HUDEP-2 (cell line): ENCODE results near the gene IL10.
"Not testable (repeated sequence)": the region's sequence is repeated elsewhere in the genome, so short reads cannot be mapped to it uniquely, and the experiment has no call there.

Source experiments
- DNase-seq, 76 experiments: peaks; one replicate each; lab custom pipeline; 2025; ENCODE audit not compliant: unreplicated experiment in 76 of 76; lab: John Stamatoyannopoulos, UW

Gene IL10

DNA sequence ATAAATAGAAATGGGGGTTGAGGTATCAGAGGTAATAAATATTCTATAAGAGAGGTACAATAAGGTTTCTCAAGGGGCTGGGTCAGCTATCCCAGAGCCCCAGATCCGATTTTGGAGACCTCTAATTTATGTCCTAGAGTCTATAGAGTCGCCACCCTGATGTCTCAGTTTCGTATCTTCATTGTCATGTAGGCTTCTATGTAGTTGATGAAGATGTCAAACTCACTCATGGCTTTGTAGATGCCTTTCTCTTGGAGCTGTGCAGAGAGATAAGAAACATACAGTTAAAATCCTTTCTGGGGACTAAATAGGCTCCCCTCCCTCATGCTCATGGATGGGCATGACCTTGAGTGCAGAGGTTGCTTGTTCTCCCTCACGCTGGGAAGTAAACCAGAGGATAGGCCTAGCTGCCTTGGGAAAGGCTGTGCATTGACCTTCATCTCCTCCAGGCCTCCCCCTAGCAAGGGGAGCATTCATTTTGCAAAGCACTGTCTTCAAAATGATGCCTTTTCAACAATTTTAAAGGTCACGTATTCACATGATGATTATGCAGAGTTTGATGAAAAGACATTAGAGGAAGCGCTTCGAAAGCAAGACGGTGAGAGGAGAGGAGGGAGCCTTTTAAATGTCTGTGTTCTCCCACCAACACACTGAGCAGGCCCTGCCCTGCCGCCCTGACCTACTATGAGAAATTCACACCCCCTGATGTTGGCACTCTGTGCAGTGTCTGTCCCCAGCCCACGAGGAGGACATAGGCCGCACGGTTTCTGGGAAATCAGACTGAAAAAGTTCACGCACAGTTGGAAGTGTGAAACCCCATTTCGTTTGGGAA lies 3.6 kb downstream of the IL10 start:
- DNase-seq: no peak

DNA sequence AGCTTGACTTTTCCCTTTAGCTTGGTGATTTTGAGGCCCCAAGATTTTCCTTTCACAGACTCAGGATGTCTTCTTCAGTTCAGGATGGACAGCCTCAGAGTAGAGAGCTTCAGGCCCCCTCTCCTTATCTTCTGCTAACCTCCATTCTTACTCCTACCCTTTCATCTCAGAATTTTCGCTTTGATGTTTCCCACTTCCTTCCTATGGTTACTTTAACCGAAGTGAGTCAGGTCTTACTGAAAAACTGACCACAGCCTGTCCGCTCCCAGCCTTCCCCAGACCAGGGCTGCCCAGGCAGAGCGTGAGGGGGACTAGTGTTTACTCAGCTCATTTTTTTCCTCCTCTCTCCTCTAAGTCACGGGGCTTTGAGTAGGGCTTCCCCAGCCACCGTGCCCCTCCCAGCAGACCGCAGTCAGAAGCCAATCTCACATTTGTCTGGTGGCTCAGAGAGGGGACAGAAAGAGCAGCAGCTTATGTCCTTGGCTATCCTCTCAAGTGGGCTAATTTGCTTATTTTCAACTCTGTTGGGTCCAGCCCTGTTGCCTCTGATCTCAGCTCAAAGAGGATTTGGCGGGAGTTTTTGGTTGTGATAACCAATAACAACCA lies 5.9 kb downstream of the IL10 start:
- DNase-seq: no peak

DNA sequence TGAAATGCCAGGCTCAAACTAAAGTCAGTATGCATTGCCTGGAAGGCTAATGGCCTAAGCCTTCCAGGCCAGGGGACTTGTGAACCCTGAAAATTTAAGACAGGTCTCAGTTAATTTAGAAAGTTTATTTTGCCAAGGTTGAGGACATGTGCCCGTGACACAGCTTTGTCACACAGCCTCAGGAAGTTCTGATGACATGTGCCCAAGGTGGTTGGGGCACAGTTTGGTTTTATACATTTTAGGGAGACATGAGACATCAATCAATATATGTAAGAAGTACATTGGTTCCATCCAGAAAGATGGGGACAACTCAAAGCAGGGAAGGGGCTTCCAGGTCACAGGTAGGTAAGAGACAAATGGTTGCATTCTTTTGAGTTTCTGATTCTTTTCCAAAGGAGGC lies 6.5 kb downstream of the IL10 start:
- DNase-seq: not testable (repeated sequence)

DNA sequence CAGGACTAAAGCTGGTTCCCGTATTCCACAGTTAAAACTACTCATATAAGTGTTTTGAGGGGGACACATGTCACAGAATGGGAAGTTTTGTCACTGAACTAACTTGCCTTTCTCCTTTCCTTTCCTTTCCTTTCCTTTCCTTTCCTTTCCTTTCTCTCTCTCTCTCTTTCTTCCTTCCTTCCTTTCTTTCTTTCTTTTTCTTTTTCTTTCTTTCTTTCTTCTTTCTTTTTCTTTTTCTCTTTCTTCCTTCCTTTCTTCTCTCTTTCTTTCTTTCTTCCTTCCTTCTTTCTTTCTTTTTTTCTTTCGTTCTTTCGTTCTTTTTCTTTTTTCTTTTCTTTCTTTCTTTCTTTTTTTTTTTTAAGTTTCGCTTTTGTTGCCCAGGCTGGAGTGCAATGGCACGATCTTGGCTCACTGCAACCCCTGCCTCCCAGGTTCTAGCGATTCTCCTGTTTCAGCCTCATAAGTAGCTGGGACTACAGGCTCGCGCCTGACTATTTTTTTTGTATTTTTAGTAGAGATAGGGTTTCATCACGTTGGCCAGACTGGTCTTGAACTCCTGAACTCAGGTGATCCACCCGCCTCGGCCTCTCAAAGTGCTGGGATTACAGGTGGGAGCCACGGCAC lies 9.4 kb downstream of the IL10 start:
- DNase-seq: not testable (repeated sequence)

DNA sequence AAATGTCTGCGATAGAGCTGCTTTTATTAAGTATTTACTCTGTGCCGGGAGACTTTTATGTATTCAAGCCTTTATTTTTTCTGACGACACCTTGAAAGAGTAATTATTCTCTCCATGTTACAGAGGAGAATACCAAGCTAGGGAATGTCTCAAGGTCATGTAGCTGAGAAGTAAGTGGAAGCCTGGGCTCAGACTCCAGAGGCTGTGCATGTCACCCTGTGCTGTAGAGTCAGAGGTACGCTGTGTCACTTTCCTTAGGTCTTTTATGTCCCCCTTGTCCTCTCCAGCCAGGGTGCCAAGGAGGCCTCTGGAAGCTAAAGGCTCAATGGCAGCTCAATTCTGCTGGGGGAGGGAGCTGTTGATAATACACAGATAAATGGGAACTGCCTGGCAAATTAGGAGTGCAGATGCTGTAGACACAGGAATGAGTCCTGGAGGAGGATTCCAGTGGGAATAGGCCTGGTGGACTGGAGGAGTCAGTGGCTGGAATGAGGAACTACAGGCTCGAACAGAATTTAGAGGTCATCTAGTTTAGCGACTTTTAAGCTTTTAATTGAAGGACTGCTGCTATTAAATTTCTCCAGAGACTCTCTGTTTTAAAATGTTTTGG lies 11.0 kb downstream of the IL10 start:
- DNase-seq: no peak

DNA sequence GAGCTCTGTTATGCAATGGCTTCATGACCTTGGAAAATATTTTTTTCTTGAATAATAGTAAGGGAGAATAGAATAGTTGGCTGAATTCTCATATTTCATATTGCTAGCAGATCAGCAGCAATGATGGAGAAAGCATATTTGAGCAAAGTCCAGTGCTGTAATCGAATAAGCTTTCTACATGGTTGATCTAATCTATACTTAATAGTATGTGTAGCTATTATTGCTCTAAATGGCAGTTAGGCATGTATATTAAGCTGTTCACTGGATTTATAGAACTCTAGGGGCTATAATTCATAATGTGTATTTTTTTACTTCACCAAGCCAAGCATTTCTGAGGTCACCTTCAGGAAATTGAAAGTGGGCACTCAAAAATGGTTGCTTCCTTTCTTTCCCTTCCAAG lies 11.7 kb downstream of the IL10 start:
- no peak for DNase-seq

DNA sequence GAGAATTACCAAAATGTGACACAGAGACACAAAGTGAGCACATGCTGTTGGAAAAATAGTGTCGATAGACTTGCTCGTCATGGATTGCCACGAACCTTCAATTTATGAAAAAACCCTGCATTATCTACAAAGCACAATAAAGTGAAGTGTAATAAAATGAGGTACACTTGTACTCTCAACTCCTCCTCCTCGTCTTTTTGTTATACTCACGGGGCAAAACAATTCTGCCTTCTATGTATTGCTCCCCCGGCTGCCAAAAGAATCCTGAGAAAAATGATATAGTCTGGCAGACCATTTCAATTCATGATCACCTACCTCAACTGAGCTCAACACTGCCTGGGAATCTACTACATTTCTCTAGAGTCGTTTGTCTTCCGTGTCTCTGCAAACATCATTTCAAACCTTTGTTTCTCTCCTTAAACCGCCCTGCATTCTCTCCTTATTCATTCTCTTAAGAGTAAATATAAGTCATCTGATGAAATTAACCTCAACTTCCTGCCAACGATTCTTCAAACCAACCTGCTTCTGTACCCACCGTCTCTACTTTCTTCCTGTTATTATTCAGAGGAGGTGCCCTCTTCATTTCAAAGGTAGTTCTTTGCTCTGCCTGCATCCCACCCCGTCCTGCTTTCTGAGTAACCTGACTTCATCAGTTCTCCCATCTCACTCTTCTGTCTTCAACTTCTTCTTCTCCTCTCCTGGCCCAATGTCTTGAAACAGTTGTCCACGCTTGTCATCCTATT lies 14.6 kb downstream of the IL10 start:
- no peak for DNase-seq

DNA sequence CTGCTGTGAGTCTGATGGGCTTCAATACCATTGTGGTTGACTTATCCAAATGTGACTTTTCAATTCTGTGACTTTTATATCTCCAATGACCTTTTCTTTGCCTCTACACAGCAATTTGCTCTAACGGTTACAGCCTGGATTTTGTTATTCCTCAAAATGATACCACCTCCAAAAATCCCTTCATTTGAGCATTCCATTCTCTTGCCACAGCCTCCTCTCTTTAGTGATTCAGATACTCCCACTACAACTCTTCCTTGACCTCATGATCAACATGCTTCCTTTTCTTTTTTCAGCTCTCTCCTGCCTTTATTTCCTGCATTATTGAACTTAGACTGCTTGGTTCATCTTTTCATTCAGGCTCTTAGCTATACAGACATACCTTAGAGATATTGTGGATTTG lies 18.3 kb downstream of the IL10 start:
- no peak for DNase-seq

DNA sequence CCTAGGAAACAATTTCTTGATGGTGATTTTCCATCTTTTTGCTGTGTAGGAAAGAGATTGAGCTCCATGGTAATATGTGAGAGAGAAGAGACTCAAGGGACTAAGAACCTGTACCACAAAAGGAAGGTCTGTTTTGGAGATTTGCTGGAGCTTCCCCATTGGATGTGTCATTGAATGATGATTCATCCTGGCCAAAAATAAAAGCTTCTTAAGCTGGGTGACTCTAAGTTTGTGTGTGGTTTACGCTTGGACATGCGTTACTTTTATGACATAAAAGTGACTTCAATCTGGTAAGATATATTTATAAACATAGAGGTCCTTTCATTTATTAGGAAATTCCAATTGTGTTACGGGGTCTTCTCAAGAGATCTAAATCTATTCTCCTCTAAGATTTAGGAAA lies 19.2 kb downstream of the IL10 start:
- DNase-seq: no peak

DNA sequence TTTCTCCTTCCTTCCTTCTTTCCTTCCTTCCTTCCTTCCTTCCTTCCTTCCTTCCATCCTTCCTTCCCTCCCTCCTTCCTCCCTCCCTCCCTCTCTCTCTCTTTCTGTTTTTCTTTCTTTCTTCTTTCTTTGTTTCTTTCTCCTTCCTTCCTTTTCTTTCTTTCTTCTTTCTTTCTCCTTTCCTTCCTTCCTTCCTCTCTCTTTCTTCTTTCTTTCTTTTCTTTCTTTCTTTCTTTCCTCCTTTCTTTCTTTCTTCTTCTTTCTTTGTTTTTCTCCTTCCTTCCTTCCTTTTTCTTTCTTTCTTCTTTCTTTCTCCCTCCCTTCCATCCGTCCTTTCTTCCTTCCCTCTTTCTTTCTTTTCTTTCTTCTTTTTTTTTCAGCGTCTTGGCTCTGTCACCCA lies 19.8 kb downstream of the IL10 start:
- no peak for DNase-seq

DNA sequence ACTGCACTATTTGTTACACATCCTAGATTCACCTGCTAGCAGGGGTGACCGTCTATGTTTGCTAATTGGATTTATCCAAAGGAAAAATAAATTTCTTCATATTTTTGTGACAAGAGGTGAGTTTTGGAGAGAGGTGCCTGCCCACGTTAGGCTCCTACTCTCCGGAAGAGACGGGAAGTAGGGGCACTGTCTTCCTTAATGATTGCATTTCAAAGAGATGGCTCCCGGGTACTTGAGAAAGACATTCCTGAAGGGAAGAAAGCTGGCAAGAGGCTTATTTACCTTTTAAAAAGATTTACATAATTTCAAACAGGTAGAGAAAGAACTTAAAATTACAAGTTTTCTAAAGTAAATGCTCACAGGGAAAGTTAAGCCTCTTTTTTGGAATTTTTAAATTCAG lies 20.4 kb downstream of the IL10 start:
- DNase-seq: no peak

DNA sequence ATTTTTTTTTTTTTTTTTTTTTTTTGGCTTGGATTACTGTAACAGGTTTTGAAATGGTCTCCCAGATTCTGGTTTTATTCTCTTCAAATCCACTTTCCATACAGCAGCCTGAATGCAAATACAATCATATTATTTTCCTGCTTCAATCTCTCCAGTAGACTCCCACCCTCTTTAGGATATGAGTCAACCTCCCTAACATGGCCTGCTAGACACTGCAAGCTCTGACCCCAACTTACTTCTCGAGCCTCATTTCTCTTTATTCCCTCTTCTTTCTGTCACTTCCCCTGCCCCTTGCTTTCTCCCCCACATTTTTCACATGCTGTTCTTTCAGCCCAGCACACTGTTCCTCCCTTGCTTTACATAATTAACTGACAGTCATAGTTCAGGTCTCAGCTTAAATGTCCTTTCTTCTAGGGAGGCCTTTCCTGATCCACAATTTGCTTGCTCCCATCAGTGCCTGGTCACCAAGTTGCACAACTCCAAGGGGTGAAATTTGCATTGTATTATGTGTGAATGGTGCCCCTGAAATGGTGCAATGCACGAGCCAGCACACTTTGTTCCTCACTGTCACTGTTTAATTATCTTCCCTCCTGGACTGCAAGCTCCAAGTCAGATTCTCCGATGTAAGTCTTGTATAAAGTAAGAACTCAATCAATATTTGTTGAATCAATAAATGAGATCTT lies 23.8 kb downstream of the IL10 start:
- no peak for DNase-seq

DNA sequence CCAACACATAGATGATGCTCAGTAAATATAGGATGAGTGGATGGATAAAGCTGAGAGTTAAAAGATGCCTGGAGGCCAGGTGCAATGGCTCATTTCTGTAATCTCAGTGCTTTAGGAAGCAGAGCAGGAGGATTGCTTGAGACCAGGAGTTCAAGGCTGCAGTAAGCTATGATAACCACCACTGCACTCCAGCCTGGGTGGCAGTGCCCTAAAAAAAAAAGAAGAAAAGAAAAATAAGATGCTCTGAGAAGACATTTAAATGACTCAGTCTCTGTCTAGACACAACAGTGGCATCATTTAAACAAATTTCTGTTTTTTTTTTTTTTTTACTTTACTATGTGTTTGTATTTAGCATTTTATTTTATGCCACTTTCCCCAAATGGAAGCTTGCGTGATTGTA lies 27.0 kb downstream of the IL10 start:
- DNase-seq: no peak

DNA sequence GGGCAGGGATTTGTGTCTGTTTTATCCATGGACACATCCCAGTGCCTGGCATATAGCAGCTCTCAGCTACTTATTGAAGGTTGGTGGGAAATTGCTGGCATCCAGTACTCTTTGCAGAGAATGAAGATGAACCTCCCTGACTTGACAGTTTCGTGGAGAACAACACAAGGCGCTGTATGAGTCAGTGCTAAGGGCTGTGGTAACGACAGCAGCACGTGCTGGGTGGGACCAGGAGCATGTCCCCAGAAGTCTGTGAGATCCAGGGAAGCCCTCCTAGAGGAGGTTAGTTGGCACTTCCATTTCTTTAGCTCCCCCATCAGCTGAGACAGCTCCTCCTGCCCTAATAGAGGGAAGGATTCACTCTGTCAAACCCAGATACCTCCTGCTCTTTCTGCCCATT lies 27.6 kb downstream of the IL10 start:
- DNase-seq: peak in 1 of 76 experiments; percentile 24

DNA sequence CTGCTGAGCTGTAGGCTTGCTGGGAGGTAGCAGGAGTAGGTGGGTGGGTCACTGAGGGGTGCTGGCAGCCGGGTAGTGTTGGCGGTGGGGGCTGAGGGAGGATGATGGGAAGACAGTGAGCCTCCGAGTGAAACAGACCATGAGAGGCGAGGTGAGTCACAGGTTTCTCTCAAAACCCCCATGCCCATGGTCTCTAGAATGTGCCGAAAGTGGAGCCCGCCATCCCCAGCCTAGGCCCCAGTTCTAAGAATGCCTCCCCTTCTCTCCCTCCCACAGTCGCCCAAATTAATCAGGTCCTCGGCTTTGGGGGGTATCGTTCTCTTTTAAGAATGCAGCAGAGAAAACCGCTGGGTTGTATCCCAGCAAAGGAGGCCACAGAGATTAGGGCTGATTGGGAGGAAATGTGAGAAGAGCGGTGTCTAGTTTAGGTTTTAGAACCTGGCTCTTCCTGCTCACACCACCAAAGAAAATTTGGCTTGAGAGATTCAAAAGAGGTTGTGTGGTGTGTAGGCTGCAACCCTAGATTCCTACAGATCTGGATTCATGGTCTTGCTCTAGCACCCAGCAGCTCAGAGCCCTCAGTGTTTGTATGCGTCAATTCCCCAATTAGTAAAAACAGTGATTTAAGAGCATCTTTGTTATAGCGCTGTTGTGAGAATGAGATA lies 29.4 kb downstream of the IL10 start:
- no peak for DNase-seq

DNA sequence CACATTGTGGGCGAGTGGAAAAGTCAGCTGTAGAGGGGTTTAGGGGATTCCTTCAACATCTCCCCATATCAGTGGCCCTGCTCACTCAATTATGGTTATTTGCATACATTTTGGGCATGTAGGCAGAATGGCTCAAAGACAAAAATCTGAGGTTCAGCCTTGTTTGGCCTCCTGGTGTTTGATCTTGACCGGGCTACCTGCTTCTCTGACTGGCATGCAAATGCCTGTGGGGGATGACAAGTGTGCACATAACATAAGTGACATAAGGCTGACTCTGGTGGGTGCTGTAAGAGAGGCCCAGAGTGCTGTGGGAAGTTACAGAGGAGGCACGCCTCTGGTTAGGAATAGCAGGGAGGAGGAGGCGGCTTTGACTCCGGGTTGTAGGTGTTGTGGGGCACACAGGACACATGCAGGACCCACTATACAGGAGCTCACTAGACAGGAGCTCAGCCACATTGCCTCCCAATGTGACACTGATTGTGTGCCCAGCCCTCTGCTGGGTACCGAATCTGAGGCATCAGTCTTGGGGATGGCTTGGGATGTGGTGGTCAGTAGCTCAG lies 31.1 kb downstream of the IL10 start:
- DNase-seq: no peak

DNA sequence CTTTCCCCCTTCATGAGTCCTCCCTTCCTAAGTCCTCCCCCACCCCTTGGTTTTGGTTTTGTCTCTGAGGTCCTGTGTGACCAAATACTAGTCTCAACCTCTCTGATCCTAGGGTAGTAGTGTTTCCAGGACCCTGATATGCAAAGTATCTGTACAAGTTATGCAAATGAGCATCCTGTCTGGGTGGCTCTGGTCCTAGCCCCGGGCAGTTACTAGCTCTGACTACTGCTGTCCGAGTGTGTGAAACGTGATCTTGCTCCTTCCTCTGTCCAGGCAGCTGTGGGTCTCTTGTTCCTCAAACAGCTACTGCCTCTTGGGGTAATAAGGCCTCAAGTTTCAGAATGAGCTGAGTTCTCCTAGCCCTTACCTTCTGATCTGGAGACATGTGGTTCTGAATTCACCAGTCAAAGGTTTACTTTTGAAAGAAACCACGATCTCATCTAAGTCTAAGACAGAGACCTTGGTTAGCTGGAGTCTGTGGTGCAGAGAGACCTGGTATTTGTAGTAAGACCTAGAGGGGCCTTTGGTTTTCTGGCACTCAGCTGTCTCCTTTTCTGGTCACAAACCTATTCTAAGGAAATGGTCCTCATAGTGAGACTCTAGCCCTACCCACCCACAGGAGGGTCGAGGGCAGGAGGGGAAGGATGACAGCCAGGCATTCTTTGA lies 32.8 kb downstream of the IL10 start:
- DNase-seq: no peak

DNA sequence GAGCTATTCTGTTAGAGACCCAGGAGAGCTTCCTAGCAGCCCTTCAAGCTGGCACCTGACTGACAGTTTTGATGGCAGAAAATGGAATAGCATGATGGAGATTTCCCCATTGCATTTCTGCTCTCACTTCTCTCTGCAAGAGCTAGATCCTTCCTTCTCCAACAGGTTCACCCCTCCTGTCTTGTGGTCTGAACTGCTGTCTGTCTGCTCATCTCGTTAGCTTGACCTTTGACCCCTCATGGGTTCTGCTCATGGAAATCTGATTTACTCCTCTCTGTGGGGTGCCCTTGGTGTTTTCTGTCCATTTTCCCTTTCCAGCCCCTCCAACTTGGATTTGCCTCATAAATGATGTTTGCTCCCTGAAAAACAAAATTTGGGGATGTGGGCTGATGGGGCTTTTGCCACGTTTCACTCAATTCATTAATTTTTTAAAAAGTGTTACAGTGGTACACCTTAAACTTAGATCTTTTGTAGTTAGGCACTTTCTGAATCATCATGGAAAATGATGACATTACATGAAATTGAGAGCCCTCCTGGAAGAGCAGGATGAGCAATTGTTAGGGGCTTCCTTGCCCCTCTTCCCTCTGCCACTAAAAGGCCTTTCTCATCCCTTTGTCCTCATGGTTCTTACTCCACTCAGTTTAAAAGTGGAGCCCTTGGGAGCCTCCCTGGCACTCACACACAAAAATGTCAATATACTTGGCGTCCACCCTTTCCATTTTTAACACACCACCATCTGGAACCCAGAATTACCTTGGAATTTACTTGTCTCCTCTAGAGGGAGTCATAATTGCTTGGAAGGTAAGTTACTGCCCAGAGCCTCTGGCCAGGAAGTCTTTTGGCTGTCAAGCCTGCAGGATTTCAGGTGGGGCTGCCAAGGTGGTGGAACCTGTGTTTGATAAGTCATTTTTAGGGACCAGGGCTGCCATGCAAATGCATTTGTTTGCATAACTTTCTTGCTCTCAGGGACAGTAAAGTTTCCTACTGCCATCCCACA lies 33.6 kb downstream of the IL10 start:
- peak in 2 of 76 experiments; percentile 1 to 2 for DNase-seq
